Measurements from ENCODE around the gene C12orf56.
A peak's percentile ranks its signal among the peaks of the same experiment; 100 is the strongest.
"Not testable (repeated sequence)": the region's sequence is repeated elsewhere in the genome, so short reads cannot be mapped to it uniquely, and the experiment has no call there.

C12orf56 gene

DNA sequence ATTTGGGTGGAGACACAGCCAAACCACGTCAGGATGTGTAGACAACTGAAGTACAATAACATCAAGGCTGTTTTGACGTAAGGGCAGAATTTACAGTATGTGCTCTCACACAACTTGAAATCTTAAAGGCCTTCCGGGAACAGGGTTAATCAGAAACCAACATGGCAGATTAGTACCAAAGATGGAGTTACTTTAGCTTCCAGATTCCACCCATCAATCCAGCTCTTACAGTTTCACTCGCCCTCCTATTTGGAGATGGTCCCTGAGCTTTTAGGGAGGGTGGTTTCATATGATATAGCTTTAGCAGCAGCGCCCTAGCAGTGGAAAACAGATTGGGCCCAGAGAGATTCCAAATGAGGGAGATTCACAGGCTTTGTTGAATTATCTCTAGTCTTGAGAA is 11.6 kb upstream of the C12orf56 start:
- H3K4me1 Mint-ChIP-seq = peaks cover 19% of the 10 kb centered on the region
- H3K9me3 Mint-ChIP-seq = no peaks in the 10 kb centered on the region
- no peak for DNase-seq (ENCODE audit: low spot score in 2 of 2)
- no peak for ATAC-seq
- H3K36me3 Mint-ChIP-seq = peaks cover 27% of the 10 kb centered on the region
- H3K27ac Mint-ChIP-seq = no peak overlapping the region
- no peak overlapping the region for H3K4me3 Mint-ChIP-seq

DNA sequence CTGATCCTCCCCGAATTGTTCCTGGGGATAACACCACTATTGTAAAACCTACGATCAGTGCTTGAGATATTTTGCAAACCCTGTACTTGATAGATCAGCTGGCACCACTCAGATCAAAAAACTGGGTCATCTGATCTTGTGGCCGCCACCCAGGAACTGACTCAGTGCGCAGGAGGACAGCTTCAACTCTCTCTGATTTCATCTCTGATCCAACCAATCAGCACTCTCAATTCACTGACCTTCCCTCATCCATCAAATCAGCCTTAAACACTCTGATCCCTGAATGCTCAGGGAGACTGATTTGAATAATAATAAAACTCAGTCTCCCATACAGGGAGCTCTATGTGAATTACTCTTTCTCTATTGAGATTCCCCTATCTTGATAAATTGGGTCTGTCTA is 9.5 kb upstream of the C12orf56 start:
- peaks cover 10% of the 10 kb centered on the region for H3K36me3 Mint-ChIP-seq
- peak overlapping the region; percentile 49 for H3K27ac Mint-ChIP-seq
- no peaks in the 10 kb centered on the region for H3K9me3 Mint-ChIP-seq
- H3K4me1 Mint-ChIP-seq = peaks cover 19% of the 10 kb centered on the region
- DNase-seq (ENCODE audit: low spot score in 2 of 2) (no peak), ATAC-seq (peak; percentile 17)
- peak overlapping the region; percentile 30 for H3K4me3 Mint-ChIP-seq

DNA sequence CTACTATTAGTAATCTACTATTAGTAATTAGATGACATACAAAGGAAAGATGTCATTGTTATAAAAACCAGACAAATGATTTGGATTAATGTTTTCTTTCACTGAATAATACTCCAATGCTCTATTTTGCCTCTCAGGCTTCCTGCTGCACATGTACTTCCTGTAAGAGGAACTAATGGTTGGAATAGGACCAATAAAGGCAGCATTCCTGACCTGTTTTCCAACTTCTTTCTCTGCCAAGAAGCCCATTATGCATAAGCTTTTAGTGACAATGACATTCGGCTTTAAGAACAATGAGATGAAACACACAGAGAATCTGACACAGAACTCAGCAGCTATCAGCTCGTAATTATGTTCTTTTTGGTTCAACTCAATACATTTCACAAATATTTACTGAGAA is 5.2 kb upstream of the C12orf56 start:
- no peaks in the 10 kb centered on the region for H3K36me3 Mint-ChIP-seq
- H3K9me3 Mint-ChIP-seq = no peaks in the 10 kb centered on the region
- peaks cover 15% of the 10 kb centered on the region for H3K4me1 Mint-ChIP-seq
- DNase-seq (ENCODE audit: low spot score in 2 of 2) (no peak), ATAC-seq (no peak)
- H3K4me3 Mint-ChIP-seq = no peak overlapping the region
- H3K27ac Mint-ChIP-seq = no peak overlapping the region

DNA sequence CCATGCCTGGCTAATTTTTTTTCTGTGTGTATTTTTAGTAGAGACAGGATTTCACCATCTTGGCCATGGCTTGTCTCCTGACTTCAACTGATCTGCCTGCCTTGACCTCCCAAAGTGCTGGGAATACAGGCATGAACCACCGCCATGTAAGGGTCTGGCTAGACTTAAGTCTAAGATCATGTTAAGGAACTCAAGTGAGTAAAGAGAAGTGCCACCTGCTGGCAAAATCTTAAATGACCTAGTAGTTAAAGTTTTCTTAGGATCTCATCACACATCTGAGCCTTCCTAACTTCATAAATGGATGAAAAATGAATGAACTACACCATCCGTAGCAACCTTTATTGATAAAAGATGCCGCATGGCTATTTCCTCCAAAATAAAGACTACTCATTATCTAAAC is 1.7 kb upstream of the C12orf56 start:
- ATAC-seq = no peak
- DNase-seq (ENCODE audit: low spot score in 2 of 2) = no peak
- Mint-ChIP-seq H3K4me1 (peaks cover 5% of the 10 kb centered on the region), H3K27ac (no peak overlapping the region), H3K9me3 (no peaks in the 10 kb centered on the region), H3K4me3 (no peak overlapping the region), H3K36me3 (no peaks in the 10 kb centered on the region)

DNA sequence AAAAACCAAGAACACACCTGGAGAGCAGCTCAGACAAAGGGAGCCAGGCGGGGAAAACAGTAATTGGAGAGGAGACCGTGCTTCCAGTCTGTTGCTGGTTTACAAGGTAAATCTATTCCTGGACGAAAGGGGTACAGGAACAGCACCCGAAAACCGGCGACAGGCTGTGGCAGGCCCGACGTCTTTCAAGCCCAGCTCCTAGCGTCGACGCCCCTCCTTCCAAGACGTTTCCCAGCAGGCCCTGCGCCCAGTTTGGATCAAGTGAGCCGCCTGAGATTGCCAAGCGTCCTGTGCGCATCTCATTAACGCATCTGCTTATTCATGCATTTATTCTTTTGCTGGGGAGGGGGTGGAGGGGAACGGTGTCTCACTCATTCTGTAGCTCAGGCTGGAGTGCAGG is 1.4 kb downstream of the C12orf56 start:
- peaks cover 5% of the 10 kb centered on the region for H3K4me1 Mint-ChIP-seq
- no peak overlapping the region for H3K4me3 Mint-ChIP-seq
- DNase-seq (ENCODE audit: low spot score in 2 of 2) (no peak), ATAC-seq (no peak)
- no peak overlapping the region for H3K27ac Mint-ChIP-seq
- no peaks in the 10 kb centered on the region for H3K36me3 Mint-ChIP-seq
- H3K9me3 Mint-ChIP-seq = no peaks in the 10 kb centered on the region

DNA sequence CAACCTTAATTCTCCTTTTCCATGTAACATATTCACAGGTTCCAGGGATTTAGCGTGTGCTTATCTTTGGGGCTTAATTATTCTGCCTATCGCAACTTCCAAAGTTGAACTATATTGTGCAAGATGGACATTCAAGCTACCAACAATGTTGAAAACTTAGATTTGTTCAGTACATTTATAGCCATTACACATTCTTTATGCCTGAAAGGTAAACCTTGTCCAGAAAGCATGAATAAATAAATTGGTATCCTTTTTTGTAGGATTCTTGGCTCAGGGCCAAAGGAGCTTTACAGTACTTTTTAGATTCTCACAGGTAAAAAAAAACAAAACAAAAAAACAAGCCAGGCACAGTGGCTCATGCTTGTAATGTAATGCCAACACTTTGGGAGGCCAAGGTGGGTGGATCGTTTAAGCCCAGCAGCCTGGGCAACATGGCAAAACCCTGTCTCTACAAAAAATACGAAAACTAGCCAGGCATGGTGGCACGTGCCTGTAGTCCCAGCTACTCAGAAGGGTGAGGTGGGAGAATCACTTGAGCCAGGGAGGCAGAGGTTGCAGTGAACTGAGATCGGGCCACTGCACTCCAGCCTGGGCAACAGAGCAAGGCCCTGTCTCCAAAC is 3.3 kb downstream of the C12orf56 start:
- Mint-ChIP-seq H3K4me1 (peaks cover 5% of the 10 kb centered on the region), H3K4me3 (no peak overlapping the region), H3K9me3 (no peaks in the 10 kb centered on the region), H3K36me3 (no peaks in the 10 kb centered on the region), H3K27ac (no peak overlapping the region)
- no peak for ATAC-seq
- no peak for DNase-seq (ENCODE audit: low spot score in 2 of 2)

DNA sequence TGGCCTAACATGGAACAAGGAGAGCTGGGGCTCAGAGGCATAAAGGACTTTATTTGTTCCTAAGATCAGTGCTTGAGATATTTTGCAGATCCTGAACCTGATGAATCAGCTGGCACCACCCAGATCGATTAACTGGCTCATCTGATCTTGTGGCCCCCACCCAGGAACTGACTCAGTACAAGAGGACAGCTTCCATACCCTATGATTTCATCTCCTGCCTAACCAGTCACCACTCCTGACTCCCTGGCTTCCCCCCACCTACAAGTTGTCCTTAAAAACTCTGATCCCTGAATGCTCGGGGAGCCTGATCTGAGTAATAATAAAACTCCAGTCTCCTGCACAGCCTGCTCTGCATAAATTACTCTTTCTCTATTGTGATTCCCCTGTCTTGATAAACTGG is 5.1 kb downstream of the C12orf56 start:
- H3K9me3 Mint-ChIP-seq = peaks cover 1% of the 10 kb centered on the region
- ATAC-seq (peak; percentile 83), DNase-seq (ENCODE audit: low spot score in 2 of 2) (no peak)
- H3K4me3 Mint-ChIP-seq = no peak overlapping the region
- no peaks in the 10 kb centered on the region for H3K36me3 Mint-ChIP-seq
- no peak overlapping the region for H3K27ac Mint-ChIP-seq
- no peaks in the 10 kb centered on the region for H3K4me1 Mint-ChIP-seq

DNA sequence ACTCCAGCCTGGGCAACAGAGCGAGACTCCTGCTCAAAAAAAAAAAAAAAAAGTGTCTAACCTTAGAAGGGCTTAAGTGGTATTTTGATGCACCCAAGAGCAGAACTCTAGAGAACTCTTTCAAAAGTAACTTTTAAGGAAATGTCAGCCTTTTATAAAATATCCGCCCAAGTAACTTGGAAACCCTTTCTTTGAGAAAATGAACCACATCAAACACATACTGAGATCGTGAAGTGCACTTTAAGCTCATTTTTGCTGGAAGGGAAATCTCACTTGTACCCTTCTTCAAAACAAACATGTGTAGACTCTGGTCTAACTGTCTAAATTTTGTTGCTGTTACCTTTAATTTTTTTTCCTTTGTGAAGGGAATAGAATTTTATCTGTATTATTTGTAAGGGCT is 5.5 kb downstream of the C12orf56 start:
- DNase-seq (ENCODE audit: low spot score in 2 of 2) (no peak), ATAC-seq (no peak)
- Mint-ChIP-seq H3K36me3 (no peaks in the 10 kb centered on the region), H3K9me3 (peaks cover 4% of the 10 kb centered on the region), H3K27ac (no peak overlapping the region), H3K4me3 (no peak overlapping the region), H3K4me1 (no peaks in the 10 kb centered on the region)

DNA sequence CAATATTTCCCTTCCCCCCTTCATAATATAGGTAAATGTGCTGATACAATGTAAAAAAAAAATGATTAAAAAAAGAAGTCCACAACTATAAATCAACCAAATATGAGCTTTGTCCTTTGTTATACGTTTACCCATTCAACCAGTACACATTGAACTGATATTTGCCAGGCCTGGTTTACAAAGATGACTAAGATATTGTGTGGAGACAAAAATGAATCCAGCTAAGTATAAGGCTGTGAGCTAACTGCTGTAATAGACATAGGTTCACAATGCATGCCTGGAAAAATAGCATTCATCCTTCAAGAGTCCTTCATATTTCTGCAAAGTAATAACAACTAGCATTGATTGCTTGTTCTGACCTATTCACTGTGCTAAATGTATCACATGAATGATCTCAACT is 6.9 kb downstream of the C12orf56 start:
- DNase-seq (ENCODE audit: low spot score in 2 of 2) (no peak), ATAC-seq (no peak)
- Mint-ChIP-seq H3K9me3 (peaks cover 4% of the 10 kb centered on the region), H3K36me3 (no peaks in the 10 kb centered on the region), H3K4me1 (no peaks in the 10 kb centered on the region), H3K4me3 (no peak overlapping the region), H3K27ac (no peak overlapping the region)

DNA sequence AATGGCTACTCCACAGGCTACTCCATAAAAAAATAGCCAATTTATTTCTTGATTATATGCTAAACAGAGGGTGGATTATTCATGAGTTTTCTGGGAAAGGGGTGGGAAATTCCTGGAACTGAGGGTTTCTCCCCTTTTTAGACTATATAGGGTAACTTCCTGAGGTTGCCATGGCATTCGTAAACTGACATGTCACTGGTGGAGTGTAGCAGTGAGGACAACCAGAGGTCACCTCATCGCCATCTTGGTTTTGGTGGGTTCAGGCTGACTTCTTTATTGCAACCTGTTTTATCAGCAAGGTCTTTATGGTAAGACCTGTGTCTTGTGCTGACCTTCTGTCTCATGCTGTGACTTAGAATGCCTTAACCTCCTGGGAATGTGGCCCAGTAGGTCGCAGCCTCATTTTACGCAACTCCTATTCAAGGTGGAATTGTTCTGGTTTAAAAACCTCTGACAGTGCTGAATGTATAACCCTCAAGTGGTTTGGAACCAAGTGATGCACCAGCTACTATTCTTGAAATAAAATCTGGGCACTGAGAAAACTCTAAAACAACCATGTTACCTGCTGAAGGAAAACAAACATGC is 27.7 kb downstream of the C12orf56 start:
- Mint-ChIP-seq H3K4me3 (no peak overlapping the region), H3K27ac (no peak overlapping the region), H3K36me3 (no peaks in the 10 kb centered on the region), H3K4me1 (no peaks in the 10 kb centered on the region), H3K9me3 (no peaks in the 10 kb centered on the region)
- DNase-seq (ENCODE audit: low spot score in 2 of 2) (no peak), ATAC-seq (no peak)

DNA sequence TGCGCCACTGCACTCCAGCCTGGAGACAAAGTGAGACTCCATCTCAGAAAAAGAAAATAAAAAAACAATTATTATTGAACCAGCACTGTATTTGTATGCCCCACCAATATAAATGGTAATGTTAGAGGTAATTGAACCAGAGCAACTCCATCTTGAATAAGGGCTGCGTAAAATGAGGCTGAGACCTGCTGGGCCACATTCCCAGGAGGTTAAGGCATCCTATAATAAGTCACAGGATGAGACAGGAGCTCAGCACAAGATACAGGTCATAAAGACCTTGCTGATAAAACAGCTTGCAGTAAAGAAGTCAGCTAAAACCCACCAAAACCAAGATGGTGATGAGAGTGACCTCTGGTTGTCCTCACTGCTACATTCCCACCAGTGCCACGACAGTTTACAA is 29.4 kb downstream of the C12orf56 start:
- not testable (repeated sequence) for H3K36me3 Mint-ChIP-seq; H3K9me3 Mint-ChIP-seq; DNase-seq (ENCODE audit: low spot score in 2 of 2); H3K4me3 Mint-ChIP-seq; H3K27ac Mint-ChIP-seq; H3K4me1 Mint-ChIP-seq; ATAC-seq

DNA sequence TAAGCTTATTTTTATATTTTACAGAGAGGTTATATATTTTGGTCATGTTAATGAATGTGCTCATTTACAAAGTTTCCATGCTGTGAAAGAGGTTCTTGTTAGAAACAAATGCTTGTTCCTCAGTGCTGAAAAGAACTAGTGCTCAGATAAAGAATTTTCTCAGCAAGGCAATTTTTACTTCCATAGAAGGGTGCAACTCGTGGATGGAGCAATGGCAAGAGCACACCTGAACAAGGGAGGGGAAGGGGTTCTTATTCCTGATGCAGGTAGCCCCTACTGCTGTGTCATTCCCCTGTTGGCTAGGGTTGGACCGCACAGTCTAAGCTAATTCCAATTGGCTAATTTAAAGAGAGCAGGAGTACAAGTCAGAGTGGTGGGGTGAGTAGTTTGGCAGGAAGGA is 34.3 kb downstream of the C12orf56 start:
- ATAC-seq; H3K36me3 Mint-ChIP-seq; H3K4me1 Mint-ChIP-seq; DNase-seq (ENCODE audit: low spot score in 2 of 2); H3K27ac Mint-ChIP-seq; H3K4me3 Mint-ChIP-seq; H3K9me3 Mint-ChIP-seq: not testable (repeated sequence)

DNA sequence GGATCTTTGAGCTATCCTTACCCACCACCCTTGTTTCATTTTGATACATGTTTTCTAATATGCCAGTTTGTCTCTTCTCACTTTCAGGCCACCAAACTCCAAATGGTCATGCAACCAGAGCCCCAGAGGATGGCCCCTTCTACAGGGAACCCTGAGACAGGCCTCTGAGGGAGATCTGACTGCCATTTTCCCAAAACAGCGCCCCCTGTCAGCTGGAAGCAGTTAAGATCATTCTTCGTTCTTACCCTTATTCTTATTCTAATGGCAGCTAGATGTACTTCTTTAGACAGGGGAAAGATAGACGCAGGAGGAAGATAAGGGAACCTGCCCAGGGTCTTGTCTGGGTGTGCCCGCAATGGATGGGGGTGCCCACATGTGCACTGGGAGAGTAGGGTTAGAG is 38.4 kb downstream of the C12orf56 start:
- peaks cover 5% of the 10 kb centered on the region for H3K9me3 Mint-ChIP-seq
- no peak for ATAC-seq
- H3K4me1 Mint-ChIP-seq = no peaks in the 10 kb centered on the region
- DNase-seq (ENCODE audit: low spot score in 2 of 2) = no peak
- no peak overlapping the region for H3K4me3 Mint-ChIP-seq
- H3K27ac Mint-ChIP-seq = no peak overlapping the region
- no peaks in the 10 kb centered on the region for H3K36me3 Mint-ChIP-seq

DNA sequence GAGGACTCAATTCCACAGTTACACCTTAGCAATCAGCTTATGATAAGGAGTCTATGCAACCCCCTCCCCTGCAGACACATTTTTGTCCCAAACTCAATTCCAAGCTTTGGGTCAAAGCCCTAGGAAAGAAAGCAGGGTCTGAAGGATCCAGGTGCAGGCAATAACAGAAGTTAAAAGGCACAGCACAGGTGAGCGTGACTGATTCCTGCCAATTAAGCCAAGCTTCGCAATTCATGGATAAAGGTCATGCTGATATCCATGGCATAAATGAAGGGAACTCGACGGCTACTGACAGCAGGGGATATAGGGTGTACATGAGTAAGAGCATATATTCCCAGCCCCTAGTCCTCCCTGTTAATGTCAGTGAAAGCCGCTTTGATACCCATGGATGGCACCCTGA is 39.3 kb downstream of the C12orf56 start:
- no peak for DNase-seq (ENCODE audit: low spot score in 2 of 2)
- Mint-ChIP-seq H3K27ac (no peak overlapping the region), H3K4me3 (no peak overlapping the region), H3K4me1 (no peaks in the 10 kb centered on the region), H3K9me3 (peaks cover 1% of the 10 kb centered on the region), H3K36me3 (no peaks in the 10 kb centered on the region)
- ATAC-seq = no peak

DNA sequence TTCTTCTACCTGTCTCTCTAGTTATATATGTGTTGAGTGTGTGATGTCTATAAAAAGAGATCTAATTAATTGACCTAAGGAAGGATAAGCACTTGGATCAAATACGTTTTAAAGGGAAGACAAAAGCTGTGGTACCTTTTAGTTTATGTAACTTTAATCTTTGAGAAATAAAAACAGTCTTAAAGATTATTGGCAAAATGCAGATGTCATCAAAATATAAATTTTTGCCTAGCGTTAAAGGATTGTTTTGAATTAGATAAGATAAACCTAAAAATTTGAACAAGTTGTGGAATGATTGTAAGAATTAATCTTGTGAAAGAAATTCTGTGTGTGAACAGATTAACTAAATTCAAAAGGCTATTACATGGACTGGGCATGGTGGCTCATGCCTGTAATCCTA is 42.9 kb downstream of the C12orf56 start:
- ATAC-seq (no peak), DNase-seq (ENCODE audit: low spot score in 2 of 2) (no peak)
- H3K4me3 Mint-ChIP-seq = no peak overlapping the region
- no peaks in the 10 kb centered on the region for H3K4me1 Mint-ChIP-seq
- H3K9me3 Mint-ChIP-seq = no peaks in the 10 kb centered on the region
- H3K36me3 Mint-ChIP-seq = no peaks in the 10 kb centered on the region
- no peak overlapping the region for H3K27ac Mint-ChIP-seq

DNA sequence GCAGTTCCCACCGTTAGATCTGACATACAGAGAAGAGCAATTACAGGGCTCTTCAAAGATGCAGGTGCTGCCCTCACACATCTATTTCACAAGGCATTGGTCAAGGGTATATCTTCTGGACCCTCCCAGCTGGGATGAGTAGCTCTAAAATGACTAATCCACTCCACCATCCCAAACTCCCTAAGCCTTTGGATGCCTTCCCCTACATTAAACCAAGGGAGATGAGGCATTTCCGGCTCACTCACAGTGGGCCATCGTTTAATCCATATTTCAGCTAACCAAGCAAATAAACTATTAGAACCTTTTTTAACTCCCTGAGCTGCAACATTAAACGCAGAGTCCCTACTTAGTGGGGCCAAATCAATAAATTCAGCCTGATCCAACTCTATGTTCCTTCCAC is 45.9 kb downstream of the C12orf56 start:
- not testable (repeated sequence) for DNase-seq (ENCODE audit: low spot score in 2 of 2); H3K9me3 Mint-ChIP-seq; H3K4me3 Mint-ChIP-seq; ATAC-seq; H3K4me1 Mint-ChIP-seq; H3K27ac Mint-ChIP-seq; H3K36me3 Mint-ChIP-seq

DNA sequence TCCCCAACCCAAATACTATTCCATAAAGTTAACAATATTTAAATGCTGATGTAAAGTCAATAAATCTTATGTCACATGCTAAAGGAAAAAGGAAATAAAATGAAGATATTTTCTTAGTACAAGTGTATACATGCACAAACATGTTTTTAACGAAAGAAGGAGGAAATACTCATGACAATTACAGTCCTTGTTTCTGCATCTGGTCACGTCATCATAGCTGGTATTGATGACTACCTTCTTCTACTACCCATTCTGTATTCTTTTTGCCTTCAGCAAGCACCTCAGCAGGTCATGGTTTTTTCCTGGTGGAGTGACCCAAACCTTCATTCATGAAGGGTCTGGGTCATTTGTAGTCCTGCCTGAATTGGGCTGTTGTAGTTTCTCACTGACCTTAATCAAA is 50.0 kb downstream of the C12orf56 start:
- not testable (repeated sequence) for H3K36me3 Mint-ChIP-seq, H3K4me1 Mint-ChIP-seq

More for the DNA sequence above, 50.0 kb downstream of the C12orf56 start:
- ATAC-seq; H3K27ac Mint-ChIP-seq; H3K9me3 Mint-ChIP-seq; H3K4me3 Mint-ChIP-seq; DNase-seq (ENCODE audit: low spot score in 2 of 2): not testable (repeated sequence)

All from stimulated activated effector memory CD8-positive, alpha-beta T cell treated with anti-CD3 and anti-CD28 coated beads, Interleukin-12 subunit alpha, Interleukin-12 subunit beta, amount 100 ng/mL, for 72 hours (primary cell).